Gastrocnemius medialis (tissue), 4 donors: ENCODE data around the gene NKTR. TPM values are rescaled to one million over a fixed set of nuclear protein-coding genes. Genes with fewer than 3 reads are reported as not detected.

Experiments
- ATAC-seq, 2 donors: fragments of 150-250 bp; one replicate each; pipeline ENCODE4 v1.9.1; 2016
- DNase-seq, 2 donors: peaks; one replicate each; pipeline ENCODE4 v3.0.0-alpha.2; 2019
- H3K27ac ChIP-seq, 4 donors: fragments of 200-600 bp; sonication (generic); 1 replicate in 1 of 4; 2 replicates in 3 of 4; pipeline ENCODE4 v1.5.1; 2016 to 2018; ENCODE audit warnings: mild to moderate bottlenecking in 2 of 4, moderate library complexity in 1 of 4
- H3K27me3 ChIP-seq, 3 donors: fragments of 200-600 bp; sonication (generic) in 2 of 3; 1 replicate in 1 of 3; 2 replicates in 2 of 3; pipeline versions ENCODE4 v1.5.1 to v1.6.0; 2016 to 2019; ENCODE audit warnings: mild to moderate bottlenecking in 1 of 3, moderate library complexity in 1 of 3
- H3K36me3 ChIP-seq, 2 donors: fragments of 200-600 bp; sonication (generic) in 1 of 2; one replicate each; pipeline ENCODE4 v1.5.1; 2017 to 2018
- H3K4me1 ChIP-seq, 2 donors: fragments of 200-600 bp; sonication (generic) in 1 of 2; one replicate each; pipeline ENCODE4 v1.5.1; 2016 to 2017; ENCODE audit warnings: mild to moderate bottlenecking in 2 of 2
- H3K4me3 ChIP-seq, 4 donors: fragments of 200-600 bp; sonication (generic) in 3 of 4; 1 replicate in 1 of 4; 2 replicates in 3 of 4; pipeline ENCODE4 v1.5.1; 2016 to 2019; ENCODE audit warnings: mild to moderate bottlenecking in 2 of 4
- H3K9me3 ChIP-seq, 3 donors: fragments of 200-600 bp; sonication (generic) in 2 of 3; 1 replicate in 1 of 3; 2 replicates in 2 of 3; pipeline ENCODE4 v1.5.1; 2016 to 2019
- CTCF ChIP-seq, 5 experiments: fragments of 450-650 bp in 3 of 5; fragments of 200-600 bp in 2 of 5; sonication (generic) in 2 of 5; IDR thresholded peaks in 4 of 5; conservative IDR thresholded peaks in 1 of 5; 1 replicate in 4 of 5; 2 replicates in 1 of 5; pipeline ENCODE4 v1.5.1; 2016 to 2019; ENCODE audit warnings: antibody characterized with exemption in 5 of 5, mild to moderate bottlenecking in 3 of 5, moderate library complexity in 3 of 5
- POLR2A ChIP-seq, 2 donors: fragments of 450-650 bp; IDR thresholded peaks; one replicate each; pipeline ENCODE4 v1.6.1; 2017; ENCODE audit warnings: antibody characterized with exemption in 2 of 2, mild to moderate bottlenecking in 2 of 2, moderate library complexity in 2 of 2
- in situ Hi-C, 4 donors: fragments of 200-750 bp; cut with MboI; loops; one replicate each; pipeline versions ENCODE4 v1.15.0 to v1.8.0; 2017; ENCODE audit warnings: low sequenced_read_pairs in 4 of 4
- intact Hi-C: fragments of 100-400 bp; cut with DNase I; formaldehyde crosslinking; loops from one replicate; pipeline ENCODE4 v1.15.1; 2023; ENCODE audit warnings: low total_unique reads
- total RNA-seq, 4 donors: library from RNA; depleted of rRNA; stranded (reverse); fragments of >200 nt; gene quantifications; one replicate each; pipeline versions ENCODE4 v1.1.0 to v1.2.3, GENCODE V29; 2016

The NKTR gene
- total RNA-seq, 4 donors from 2014 or later, result 10.0 to 56.6 (median 13.6) TPM

- in situ Hi-C loops, result no loop called here
- peak overlapping the region in 1 of 4 donors; percentile 11 for H3K27ac ChIP-seq
- H3K9me3 ChIP-seq, result no peaks in the 10 kb centered on the region
- H3K4me1 ChIP-seq, result peaks cover 20 to 21% of the 10 kb centered on the region in 2 donors
- no peak overlapping the region for H3K4me3 ChIP-seq
- ATAC-seq, result no peak
- H3K36me3 ChIP-seq, result peaks cover 0 to 34% of the 10 kb centered on the region in 2 donors
- intact Hi-C loops, result loop anchor here (2.0 kb wide), 1 partner anchor 56 kb away; no protein-coding TSS in a partner anchor
- no peaks in the 10 kb centered on the region for H3K27me3 ChIP-seq
- no peak for DNase-seq
- TF ChIP-seq POLR2A (IDR thresholded peaks at IDR 0.05), result no peak
These were observed 48.5 kb downstream of the NKTR start for GRCh38 chr3:42649006-42649405.

- Histone ChIP-seq H3K36me3 (peaks cover 0 to 26% of the 10 kb centered on the region in 2 donors), H3K9me3 (no peaks in the 10 kb centered on the region), H3K4me3 (no peak overlapping the region), H3K27ac (peak overlapping the region in 2 of 4 donors; percentile 2 to 11), H3K27me3 (no peaks in the 10 kb centered on the region), H3K4me1 (peaks cover 20 to 21% of the 10 kb centered on the region in 2 donors)
- TF ChIP-seq CTCF (IDR thresholded peaks at IDR 0.05 in 4 of 5, conservative IDR thresholded peaks at IDR 0.05 in 1 of 5) (no peak), POLR2A (IDR thresholded peaks at IDR 0.05) (no peak)
- in situ Hi-C loops (loop anchor here in 2 of 4 donors (10.0 kb wide), 1 partner anchor 95 kb away; no protein-coding TSS in a partner anchor), intact Hi-C loops (loop anchor here (2.0 kb wide), 1 partner anchor 57 kb away; no protein-coding TSS in a partner anchor)
- ATAC-seq, result no peak
- no peak for DNase-seq
These were observed 49.3 kb downstream of the NKTR start for GRCh38 chr3:42649783-42650182.

- in situ Hi-C loops, result loop anchor here in 2 of 4 donors (10.0 kb wide), 1 partner anchor 93 kb away; no protein-coding TSS in a partner anchor
- no peaks in the 10 kb centered on the region for H3K9me3 ChIP-seq
- no peaks in the 10 kb centered on the region for H3K27me3 ChIP-seq
- peaks cover 35 to 36% of the 10 kb centered on the region in 2 donors for H3K4me1 ChIP-seq
- H3K36me3 ChIP-seq, result peaks cover 0 to 9% of the 10 kb centered on the region in 2 donors
- TF ChIP-seq CTCF (IDR thresholded peaks at IDR 0.05 in 4 of 5, conservative IDR thresholded peaks at IDR 0.05 in 1 of 5), result no peak
- no peak for TF ChIP-seq POLR2A (IDR thresholded peaks at IDR 0.05)
- H3K4me3 ChIP-seq, result no peak overlapping the region
- peak overlapping the region; percentile 87 to 100 (median 92) for H3K27ac ChIP-seq
- DNase-seq (peak in 1 of 2 donors; percentile 18), ATAC-seq (no peak)
- intact Hi-C loops, result no loop called here
These were observed 51.0 kb downstream of the NKTR start for GRCh38 chr3:42651248-42652091.

- H3K36me3 ChIP-seq, result peaks cover 0 to 4% of the 10 kb centered on the region in 2 donors
- intact Hi-C loops (no loop called here), in situ Hi-C loops (loop anchor here in 2 of 4 donors (10.0 kb wide), 1 partner anchor 93 kb away; no protein-coding TSS in a partner anchor)
- DNase-seq (no peak), ATAC-seq (no peak)
- H3K9me3 ChIP-seq, result no peaks in the 10 kb centered on the region
- peak overlapping the region in 2 of 4 donors; percentile 68 to 73 for H3K4me3 ChIP-seq
- peak overlapping the region; percentile 87 to 100 (median 92) for H3K27ac ChIP-seq
- peaks cover 39 to 40% of the 10 kb centered on the region in 2 donors for H3K4me1 ChIP-seq
- no peaks in the 10 kb centered on the region for H3K27me3 ChIP-seq
- no peak for TF ChIP-seq POLR2A (IDR thresholded peaks at IDR 0.05)
These were observed 51.7 kb downstream of the NKTR start for GRCh38 chr3:42652251-42652610.

- peaks cover 40 to 42% of the 10 kb centered on the region in 2 donors for H3K4me1 ChIP-seq
- TF ChIP-seq POLR2A (IDR thresholded peaks at IDR 0.05) (peak; percentile 76 to 80), CTCF (IDR thresholded peaks at IDR 0.05 in 4 of 5, conservative IDR thresholded peaks at IDR 0.05 in 1 of 5) (no peak)
- H3K27me3 ChIP-seq, result no peaks in the 10 kb centered on the region
- no peaks in the 10 kb centered on the region for H3K9me3 ChIP-seq
- no peak for ATAC-seq
- peak overlapping the region; percentile 87 to 100 (median 92) for H3K27ac ChIP-seq
- peak overlapping the region; percentile 67 to 73 (median 70) for H3K4me3 ChIP-seq
- DNase-seq, result peak in 1 of 2 donors; percentile 59
- in situ Hi-C loops (loop anchor here in 2 of 4 donors (10.0 kb wide), 1 partner anchor 92 kb away; no protein-coding TSS in a partner anchor), intact Hi-C loops (no loop called here)
- H3K36me3 ChIP-seq, result no peaks in the 10 kb centered on the region
These were observed 52.3 kb downstream of the NKTR start for GRCh38 chr3:42652611-42653302.
